Memory B cell (primary cell): ENCODE measurements around the gene HEPH.

ENCODE experiments used
- ATAC-seq: fragments of 150-1000 bp; cut with Tn5 transposase; 2 replicates; pipeline ENCODE4 v1.10.0; 2021; ENCODE audit warnings: low read depth, mild to moderate bottlenecking, moderate library complexity
- DNase-seq, 2 donors: peaks; one replicate each; pipeline ENCODE4 v3.0.0; 2022; ENCODE audit warnings: low spot score in 2 of 2
- H3K27ac Mint-ChIP-seq: one replicate; pipeline ENCODE4 v1.8.0; 2022; ENCODE audit warnings: mild to moderate bottlenecking, moderate library complexity, mixed read lengths
- H3K27me3 Mint-ChIP-seq: one replicate; pipeline ENCODE4 v1.8.0; 2022; ENCODE audit warnings: mixed read lengths
- H3K36me3 Mint-ChIP-seq: one replicate; pipeline ENCODE4 v1.8.0; 2022; ENCODE audit warnings: mild to moderate bottlenecking, mixed read lengths
- H3K4me1 Mint-ChIP-seq: one replicate; pipeline ENCODE4 v1.8.0; 2022; ENCODE audit warnings: mixed read lengths
- H3K4me3 Mint-ChIP-seq: one replicate; pipeline ENCODE4 v1.8.0; 2022; ENCODE audit warnings: mild to moderate bottlenecking, moderate library complexity, mixed read lengths
- H3K9me3 Mint-ChIP-seq: one replicate; pipeline ENCODE4 v1.8.0; 2022; ENCODE audit warnings: mixed read lengths

Gene HEPH

GRCh38 chrX:66262807-66263206 is 98.8 kb downstream of the HEPH start:
- Mint-ChIP-seq H3K36me3 (peaks cover 1% of the 10 kb centered on the region), H3K27ac (no peak overlapping the region), H3K4me3 (no peak overlapping the region), H3K27me3 (no peaks in the 10 kb centered on the region), H3K9me3 (no peaks in the 10 kb centered on the region), H3K4me1 (no peaks in the 10 kb centered on the region)
- no peak for ATAC-seq
- DNase-seq: no peak
